Fibroblast of lung (primary cell): ENCODE measurements around the gene LRRC9. TPM values are rescaled to one million over a fixed set of nuclear protein-coding genes. Genes with fewer than 3 reads are reported as not detected.

Source experiments
- DNase-seq, 2 donors: peaks; one replicate each; pipeline versions ENCODE4 v3.0.0 to v3.0.0-alpha.2; 2010; ENCODE audit warnings: low read depth in 2 of 2
- H2AFZ ChIP-seq: 2 replicates; pipeline ENCODE4 v1.5.1; 2012; ENCODE audit warnings: low read length, control low read depth, inconsistent platforms
- H3K27ac ChIP-seq: 2 replicates; pipeline ENCODE4 v1.5.1; 2011; ENCODE audit warnings: low read length, control low read depth; ENCODE audit not compliant: insufficient read depth
- H3K27me3 ChIP-seq: 2 replicates; pipeline ENCODE4 v1.5.1; 2011; ENCODE audit warnings: mild to moderate bottlenecking, low read length; ENCODE audit not compliant: control insufficient read depth, insufficient read depth
- H3K36me3 ChIP-seq: 2 replicates; pipeline ENCODE4 v1.5.1; 2011; ENCODE audit warnings: low read length; ENCODE audit not compliant: control insufficient read depth, insufficient read depth
- H3K4me1 ChIP-seq: 2 replicates; pipeline ENCODE4 v1.5.1; 2011; ENCODE audit warnings: low read length; ENCODE audit not compliant: control insufficient read depth, insufficient read depth; ENCODE audit errors: extremely low read depth
- H3K4me2 ChIP-seq: 2 replicates; pipeline ENCODE4 v1.5.1; 2011; ENCODE audit warnings: low read length, control low read depth; ENCODE audit not compliant: insufficient read depth; ENCODE audit errors: extremely low read depth
- H3K4me3 ChIP-seq, 4 experiments: fragments of 200-600 bp in 1 of 4; sonication (generic) in 1 of 4; replicated peaks in 1 of 4; 2 replicates each; pipeline ENCODE4 v1.5.1; 2011 to 2016; ENCODE audit warnings: low read length in 4 of 4, low read depth in 3 of 4, mild to moderate bottlenecking in 3 of 4, control low read depth in 2 of 4, inconsistent platforms in 1 of 4, mixed read lengths in 1 of 4; ENCODE audit not compliant: insufficient read depth in 1 of 4; ENCODE audit errors: control extremely low read depth in 1 of 4
- H3K79me2 ChIP-seq: 2 replicates; pipeline ENCODE4 v1.5.1; 2012; ENCODE audit warnings: mild to moderate bottlenecking, low read length, inconsistent platforms; ENCODE audit not compliant: control insufficient read depth, insufficient read depth
- H3K9ac ChIP-seq: 2 replicates; pipeline ENCODE4 v1.5.1; 2011; ENCODE audit warnings: mild to moderate bottlenecking, low read length, control low read depth; ENCODE audit not compliant: insufficient read depth
- H3K9me3 ChIP-seq: 2 replicates; pipeline ENCODE4 v1.5.1; 2012; ENCODE audit warnings: low read depth, low read length; ENCODE audit not compliant: control insufficient read depth, insufficient read depth
- H4K20me1 ChIP-seq: 2 replicates; pipeline ENCODE4 v1.5.1; 2011; ENCODE audit warnings: low read length; ENCODE audit not compliant: control insufficient read depth, insufficient read depth; ENCODE audit errors: extremely low read depth
- CTCF ChIP-seq, 2 donors: IDR thresholded peaks in 1 of 2; conservative IDR thresholded peaks in 1 of 2; 1 replicate in 1 of 2; 2 replicates in 1 of 2; pipeline ENCODE4 v1.5.1; 2011 to 2012; ENCODE audit warnings: low read length in 2 of 2, control low read depth in 1 of 2, inconsistent platforms in 1 of 2, low read depth in 1 of 2, mild to moderate bottlenecking in 1 of 2
- EZH2 ChIP-seq: IDR thresholded peaks from 2 replicates; pipeline ENCODE4 v1.5.1; 2012; ENCODE audit warnings: low read length, control low read depth, mild to moderate bottlenecking; ENCODE audit errors: missing control alignments
- polyA plus RNA-seq, 2 donors: library from polyadenylated mRNA; depleted of rRNA in 1 of 2; stranded (reverse) in 1 of 2; unstranded in 1 of 2; fragments of >200 nt; gene quantifications; 2 replicates each; pipeline ENCODE4 v1.2.1, GENCODE V29; 2011 to 2012; ENCODE audit warnings: missing spikeins in 1 of 2
- total RNA-seq: library from RNA; depleted of rRNA; stranded (reverse); fragments of >200 nt; gene quantifications from 2 replicates; pipeline ENCODE4 v1.2.1, GENCODE V29; 2014

The LRRC9 gene
- total and polyA plus RNA-seq, 2 donors (not counting 1 experiment from before 2014, with no cell fraction given), result not detected

- no peak for TF ChIP-seq CTCF (conservative IDR thresholded peaks at IDR 0.05 in 1 of 2, IDR thresholded peaks at IDR 0.05 in 1 of 2; ENCODE audit: low read depth in 1 of 2, low read length in 2 of 2)
- TF ChIP-seq EZH2, result no peak
- no peaks in the 10 kb centered on the region for H3K9me3 ChIP-seq
- peak overlapping the region in 1 of 4 experiments; percentile 32 for H3K4me3 ChIP-seq
- no peaks in the 10 kb centered on the region for H3K79me2 ChIP-seq
- no peak overlapping the region for H3K27ac ChIP-seq
- no peaks in the 10 kb centered on the region for H3K4me1 ChIP-seq
- no peak overlapping the region for H3K9ac ChIP-seq
- no peaks in the 10 kb centered on the region for H3K27me3 ChIP-seq
- peak overlapping the region; percentile 22 for H2AFZ ChIP-seq
- DNase-seq, result peak; percentile 30 to 61
- no peaks in the 10 kb centered on the region for H3K36me3 ChIP-seq
- H3K4me2 ChIP-seq, result peak overlapping the region; percentile 29
- no peaks in the 10 kb centered on the region for H4K20me1 ChIP-seq
Observed at GRCh38 chr14:59964251-59965007, 44.5 kb downstream of the LRRC9 start.

- H3K36me3 ChIP-seq, result no peaks in the 10 kb centered on the region
- no peaks in the 10 kb centered on the region for H3K27me3 ChIP-seq
- TF ChIP-seq EZH2 (no peak), CTCF (conservative IDR thresholded peaks at IDR 0.05 in 1 of 2, IDR thresholded peaks at IDR 0.05 in 1 of 2; ENCODE audit: low read depth in 1 of 2, low read length in 2 of 2) (no peak)
- DNase-seq, result peak; percentile 38 to 76
- no peaks in the 10 kb centered on the region for H3K79me2 ChIP-seq
- no peak overlapping the region for H3K4me3 ChIP-seq
- H3K4me2 ChIP-seq, result peak overlapping the region; percentile 1
- no peaks in the 10 kb centered on the region for H4K20me1 ChIP-seq
- no peak overlapping the region for H3K27ac ChIP-seq
- H2AFZ ChIP-seq, result no peak overlapping the region
- no peaks in the 10 kb centered on the region for H3K9me3 ChIP-seq
- no peak overlapping the region for H3K9ac ChIP-seq
- no peaks in the 10 kb centered on the region for H3K4me1 ChIP-seq
Observed at GRCh38 chr14:59969319-59969718, 49.4 kb downstream of the LRRC9 start.

GRCh38 chr14:59981564-59981963 is 61.6 kb downstream of the LRRC9 start:
- no peaks in the 10 kb centered on the region for H4K20me1 ChIP-seq

More at GRCh38 chr14:59981564-59981963, 61.6 kb downstream of the LRRC9 start:
- Histone ChIP-seq H3K4me1 (no peaks in the 10 kb centered on the region), H3K9me3 (no peaks in the 10 kb centered on the region), H3K27me3 (no peaks in the 10 kb centered on the region), H2AFZ (no peak overlapping the region), H3K36me3 (no peaks in the 10 kb centered on the region), H3K4me2 (no peak overlapping the region), H3K79me2 (no peaks in the 10 kb centered on the region), H3K27ac (no peak overlapping the region), H3K4me3 (no peak overlapping the region), H3K9ac (no peak overlapping the region)
- TF ChIP-seq CTCF (conservative IDR thresholded peaks at IDR 0.05 in 1 of 2, IDR thresholded peaks at IDR 0.05 in 1 of 2; ENCODE audit: low read depth in 1 of 2, low read length in 2 of 2), result no peak
- no peak for TF ChIP-seq EZH2
- no peak for DNase-seq
